Transverse colon (tissue), 4 donors: Measurements from ENCODE around the gene BACE2. TPM values are rescaled to one million over a fixed set of nuclear protein-coding genes. Genes with fewer than 3 reads are reported as not detected.
A peak's percentile ranks its signal among the peaks of the same experiment; 100 is the strongest.

Experiments used
- DNase-seq: peaks from one replicate; pipeline ENCODE4 v3.0.0-alpha.2; 2019
- H3K27ac ChIP-seq, 4 donors: fragments of 200-600 bp; sonication (generic); 2 replicates each; pipeline ENCODE4 v1.5.1; 2016 to 2018; ENCODE audit warnings: inconsistent platforms in 4 of 4
- H3K27me3 ChIP-seq: fragments of 200-600 bp; sonication (generic); 2 replicates; pipeline ENCODE4 v1.5.1; 2017; ENCODE audit warnings: inconsistent platforms
- H3K36me3 ChIP-seq, 4 donors: fragments of 200-600 bp; sonication (generic); 2 replicates each; pipeline ENCODE4 v1.5.1; 2017 to 2019; ENCODE audit warnings: inconsistent platforms in 4 of 4
- H3K4me1 ChIP-seq, 4 donors: fragments of 200-600 bp; sonication (generic); 2 replicates each; pipeline ENCODE4 v1.5.1; 2017 to 2020; ENCODE audit warnings: inconsistent platforms in 4 of 4
- H3K4me3 ChIP-seq, 4 donors: fragments of 200-600 bp; sonication (generic); 1 replicate in 1 of 4; 2 replicates in 3 of 4; pipeline versions ENCODE4 v1.5.1 to v1.6.1; 2017 to 2019; ENCODE audit warnings: inconsistent platforms in 4 of 4
- H3K9me3 ChIP-seq, 2 donors: fragments of 200-600 bp; sonication (generic); 2 replicates each; pipeline ENCODE4 v1.5.1; 2017 to 2019; ENCODE audit warnings: inconsistent platforms in 2 of 2
- CTCF ChIP-seq, 5 experiments: fragments of 200-600 bp in 3 of 5; fragments of 450-650 bp in 2 of 5; sonication (generic) in 3 of 5; IDR thresholded peaks; 1 replicate in 2 of 5; 2 replicates in 3 of 5; pipeline ENCODE4 v1.5.1; 2016 to 2017; ENCODE audit warnings: antibody characterized with exemption in 5 of 5, inconsistent platforms in 3 of 5, mild to moderate bottlenecking in 2 of 5, moderate library complexity in 1 of 5
- EP300 ChIP-seq: sonication (generic); formaldehyde crosslinking; IDR thresholded peaks from one replicate; pipeline ENCODE4 v1.6.1; 2017; ENCODE audit warnings: antibody characterized with exemption, low read depth
- POLR2A ChIP-seq: fragments of 450-650 bp; IDR thresholded peaks from one replicate; pipeline ENCODE4 v1.6.1; 2016; ENCODE audit warnings: antibody characterized with exemption, mild to moderate bottlenecking, moderate library complexity
- POLR2AphosphoS5 ChIP-seq, 3 donors: sonication (generic); formaldehyde crosslinking; IDR thresholded peaks; one replicate each; pipeline ENCODE4 v1.6.1; 2016; ENCODE audit warnings: antibody characterized with exemption in 3 of 3
- WGBS, 2 donors: methylation state at CpG; one replicate each; pipeline ENCODE4 v1.1.5; 2018; ENCODE audit warnings: low coverage in 1 of 2; 5-methylcytosine and 5-hydroxymethylcytosine counted together
- in situ Hi-C, 4 donors: fragments of 200-750 bp; cut with MboI; loops; one replicate each; pipeline versions ENCODE4 v1.15.0 to v1.15.1; 2017; ENCODE audit warnings: low sequenced_read_pairs in 3 of 4, low pct_ligation_motif_present in 1 of 4, low pct_unique_long_range_greater_than_20kb in 1 of 4
- intact Hi-C: fragments of 100-400 bp; cut with DNase I; formaldehyde crosslinking; loops from one replicate; pipeline ENCODE4 v1.15.1; 2023; ENCODE audit warnings: low total_unique reads
- total RNA-seq, 4 donors: library from RNA; depleted of rRNA; stranded (reverse); fragments of >200 nt; gene quantifications; one replicate each; pipeline ENCODE4 v1.1.0, GENCODE V29; 2016

Gene BACE2
- total RNA-seq, 4 donors from 2014 or later = 28.4 to 52.5 (median 43.9) TPM

- no peaks in the 10 kb centered on the region for H3K27me3 ChIP-seq
- DNase-seq = no peak
- H3K9me3 ChIP-seq = no peaks in the 10 kb centered on the region
- no peak overlapping the region for H3K4me3 ChIP-seq
- intact Hi-C loops = no loop called here
- no peak overlapping the region for H3K27ac ChIP-seq
- peaks cover 5 to 16% (median 11%) of the 10 kb centered on the region in 4 donors for H3K4me1 ChIP-seq
- H3K36me3 ChIP-seq = no peaks in the 10 kb centered on the region
- TF ChIP-seq EP300 (no peak), CTCF (IDR thresholded peaks at IDR 0.05) (no peak), POLR2AphosphoS5 (IDR thresholded peaks at IDR 0.05) (no peak), POLR2A (no peak)
- in situ Hi-C loops = no loop called here
- WGBS, 2 donors = 89 to 90% methylated on average over 5 to 8 of the region's 8 CpGs
These were observed 52.3 kb downstream of the BACE2 start for GRCh38 chr21:41220208-41220733.

- in situ Hi-C loops (no loop called here), intact Hi-C loops (no loop called here)
- H3K4me1 ChIP-seq = peaks cover 3 to 14% (median 7%) of the 10 kb centered on the region in 4 donors
- 92% methylated on average over 19 of the region's 19 CpGs; no CpG with 5 or more reads in 1 of the 2 donors for WGBS, 2 donors
- no peak for DNase-seq
- H3K9me3 ChIP-seq = no peaks in the 10 kb centered on the region
- no peaks in the 10 kb centered on the region for H3K36me3 ChIP-seq
- no peaks in the 10 kb centered on the region for H3K27me3 ChIP-seq
- no peak overlapping the region for H3K27ac ChIP-seq
- no peak overlapping the region for H3K4me3 ChIP-seq
- no peak for TF ChIP-seq EP300
- TF ChIP-seq POLR2A = no peak
- no peak for TF ChIP-seq POLR2AphosphoS5 (IDR thresholded peaks at IDR 0.05)
- TF ChIP-seq CTCF (IDR thresholded peaks at IDR 0.05) = no peak
These were observed 54.5 kb downstream of the BACE2 start for GRCh38 chr21:41222247-41223068.

- H3K27me3 ChIP-seq = no peaks in the 10 kb centered on the region
- peaks cover 0 to 14% (median 0%) of the 10 kb centered on the region in 4 donors for H3K4me1 ChIP-seq
- peak overlapping the region in 2 of 4 donors; percentile 36 to 48 for H3K27ac ChIP-seq
- no peak overlapping the region for H3K4me3 ChIP-seq
- intact Hi-C loops (no loop called here), in situ Hi-C loops (no loop called here)
- no peak for DNase-seq
- no peaks in the 10 kb centered on the region for H3K9me3 ChIP-seq
- 74 to 82% methylated on average over 3 to 8 of the region's 8 CpGs for WGBS, 2 donors
- TF ChIP-seq POLR2A = no peak
- no peak for TF ChIP-seq POLR2AphosphoS5 (IDR thresholded peaks at IDR 0.05)
- no peak for TF ChIP-seq EP300
- TF ChIP-seq CTCF (IDR thresholded peaks at IDR 0.05) = no peak
- no peaks in the 10 kb centered on the region for H3K36me3 ChIP-seq
These were observed 58.9 kb downstream of the BACE2 start for GRCh38 chr21:41226853-41227252.

- 64% methylated on average over 9 of the region's 9 CpGs; no CpG with 5 or more reads in 1 of the 2 donors for WGBS, 2 donors
These were observed 59.5 kb downstream of the BACE2 start for GRCh38 chr21:41227357-41228005.

More at GRCh38 chr21:41227357-41228005, 59.5 kb downstream of the BACE2 start:
- peak overlapping the region; percentile 36 to 54 (median 48) for H3K27ac ChIP-seq
- no peaks in the 10 kb centered on the region for H3K27me3 ChIP-seq
- no peak overlapping the region for H3K4me3 ChIP-seq
- TF ChIP-seq POLR2AphosphoS5 (IDR thresholded peaks at IDR 0.05) (no peak), EP300 (no peak), CTCF (IDR thresholded peaks at IDR 0.05) (no peak), POLR2A (no peak)
- no peaks in the 10 kb centered on the region for H3K9me3 ChIP-seq
- no peak for DNase-seq
- no peaks in the 10 kb centered on the region for H3K36me3 ChIP-seq
- H3K4me1 ChIP-seq = peaks cover 0 to 14% (median 0%) of the 10 kb centered on the region in 4 donors
- intact Hi-C loops (no loop called here), in situ Hi-C loops (no loop called here)
